Lower leg skin (tissue), 4 donors: ENCODE results near the gene SNRNP40. TPM values are rescaled to one million over a fixed set of nuclear protein-coding genes. Genes with fewer than 3 reads are reported as not detected.

Experiments used
- DNase-seq, 2 donors: peaks; one replicate each; pipeline ENCODE4 v3.0.0-alpha.2; 2019; ENCODE audit warnings: low spot score in 2 of 2
- H3K4me3 ChIP-seq: fragments of 200-600 bp; sonication (generic); 2 replicates; pipeline ENCODE4 v1.5.1; 2017; ENCODE audit warnings: mild to moderate bottlenecking, low read depth; ENCODE audit not compliant: poor library complexity, severe bottlenecking
- POLR2A ChIP-seq, 2 donors: fragments of 450-650 bp; IDR thresholded peaks; one replicate each; pipeline ENCODE4 v1.6.1; 2016 to 2017; ENCODE audit warnings: antibody characterized with exemption in 2 of 2, mild to moderate bottlenecking in 1 of 2, moderate library complexity in 1 of 2
- WGBS, 2 donors: methylation state at CpG; one replicate each; pipeline ENCODE4 v1.1.5; 2018; 5-methylcytosine and 5-hydroxymethylcytosine counted together
- intact Hi-C: fragments of 100-400 bp; cut with DNase I; formaldehyde crosslinking; loops from one replicate; pipeline ENCODE4 v1.15.0; 2023; ENCODE audit warnings: low total_unique reads
- total RNA-seq, 4 donors: library from RNA; depleted of rRNA; stranded (reverse); fragments of >200 nt; gene quantifications; one replicate each; pipeline ENCODE4 v1.1.0, GENCODE V29; 2016
- TF ChIP-seq, protein P1 (sequence below), 3 donors: fragments of 450-650 bp; IDR thresholded peaks; one replicate each; pipeline ENCODE4 v1.5.1; 2016; ENCODE audit warnings: antibody characterized with exemption in 3 of 3, mild to moderate bottlenecking in 3 of 3, moderate library complexity in 2 of 3

The SNRNP40 gene
- total RNA-seq, 4 donors from 2014 or later = 24.4 to 57.7 (median 37.0) TPM

DNA sequence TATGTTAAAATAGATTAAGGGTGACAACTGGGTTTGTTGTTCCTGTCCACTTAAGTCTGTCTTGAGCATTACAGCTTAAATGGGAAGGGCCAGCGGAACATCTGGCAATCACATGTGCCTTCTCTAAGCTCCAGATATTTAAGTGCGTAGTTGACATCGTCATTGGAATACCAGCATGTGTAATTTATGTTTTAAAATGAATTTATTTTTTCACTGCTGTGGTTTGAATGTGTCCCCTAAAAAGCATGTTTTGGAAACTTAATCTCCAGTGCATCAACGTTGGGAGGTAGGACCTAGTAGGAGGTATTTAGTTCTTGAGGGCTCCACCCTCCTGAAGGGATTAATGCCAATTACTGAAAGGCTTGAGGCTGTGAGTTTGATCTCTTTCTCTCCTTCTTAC lies 13.6 kb upstream of the SNRNP40 start:
- DNase-seq = no peak
- TF ChIP-seq POLR2A (IDR thresholded peaks at IDR 0.05) = no peak
- TF ChIP-seq, protein P1, sequence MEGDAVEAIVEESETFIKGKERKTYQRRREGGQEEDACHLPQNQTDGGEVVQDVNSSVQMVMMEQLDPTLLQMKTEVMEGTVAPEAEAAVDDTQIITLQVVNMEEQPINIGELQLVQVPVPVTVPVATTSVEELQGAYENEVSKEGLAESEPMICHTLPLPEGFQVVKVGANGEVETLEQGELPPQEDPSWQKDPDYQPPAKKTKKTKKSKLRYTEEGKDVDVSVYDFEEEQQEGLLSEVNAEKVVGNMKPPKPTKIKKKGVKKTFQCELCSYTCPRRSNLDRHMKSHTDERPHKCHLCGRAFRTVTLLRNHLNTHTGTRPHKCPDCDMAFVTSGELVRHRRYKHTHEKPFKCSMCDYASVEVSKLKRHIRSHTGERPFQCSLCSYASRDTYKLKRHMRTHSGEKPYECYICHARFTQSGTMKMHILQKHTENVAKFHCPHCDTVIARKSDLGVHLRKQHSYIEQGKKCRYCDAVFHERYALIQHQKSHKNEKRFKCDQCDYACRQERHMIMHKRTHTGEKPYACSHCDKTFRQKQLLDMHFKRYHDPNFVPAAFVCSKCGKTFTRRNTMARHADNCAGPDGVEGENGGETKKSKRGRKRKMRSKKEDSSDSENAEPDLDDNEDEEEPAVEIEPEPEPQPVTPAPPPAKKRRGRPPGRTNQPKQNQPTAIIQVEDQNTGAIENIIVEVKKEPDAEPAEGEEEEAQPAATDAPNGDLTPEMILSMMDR (IDR thresholded peaks at IDR 0.05) = no peak
- 56 to 67% methylated on average over 4 of the region's 4 CpGs for WGBS, 2 donors
- H3K4me3 ChIP-seq = no peak overlapping the region
- intact Hi-C loops = no loop called here

DNA sequence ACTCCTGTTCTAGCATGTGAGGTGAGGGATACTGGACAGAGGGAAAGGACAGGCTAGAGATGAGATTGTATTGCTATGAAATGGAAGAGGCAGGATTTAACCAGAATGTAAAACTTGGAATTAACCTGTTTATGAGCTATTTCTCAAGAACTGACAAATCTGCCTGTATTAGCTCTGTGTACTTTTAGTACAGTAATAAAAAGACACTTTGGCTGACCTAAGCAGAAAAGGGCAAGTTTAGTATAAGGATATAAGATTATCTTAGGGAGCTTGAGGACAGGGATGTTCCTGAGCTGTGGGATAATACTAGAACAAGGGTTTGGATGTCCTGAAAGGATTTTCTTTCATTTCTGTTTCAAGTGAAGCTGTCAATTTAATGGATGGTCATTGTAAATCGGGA lies 11.4 kb upstream of the SNRNP40 start:
- TF ChIP-seq, protein P1 (IDR thresholded peaks at IDR 0.05) = no peak
- WGBS, 2 donors = 26 to 81% methylated on average over 1 of the region's 1 CpG
- no peak overlapping the region for H3K4me3 ChIP-seq
- DNase-seq = no peak
- intact Hi-C loops = no loop called here

DNA sequence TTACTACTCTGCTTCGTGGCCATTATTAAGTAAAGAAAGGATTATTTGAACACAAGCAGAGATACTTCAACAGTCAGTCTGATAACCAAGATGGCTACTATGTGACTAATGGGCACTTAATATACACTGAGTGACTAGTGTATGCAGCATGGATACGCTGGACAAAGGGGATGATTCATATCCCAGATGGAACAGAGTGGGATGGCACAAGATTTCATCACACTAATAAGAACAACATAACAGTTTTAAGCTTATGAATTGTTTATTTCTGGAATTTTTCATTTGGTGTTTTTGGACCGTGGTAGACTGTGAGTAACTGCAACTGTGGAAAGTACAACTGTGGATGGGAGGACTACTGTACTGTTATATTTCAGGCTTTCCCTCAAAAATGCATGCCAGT lies 9.7 kb upstream of the SNRNP40 start:
- intact Hi-C loops = no loop called here
- DNase-seq = no peak
- no peak overlapping the region for H3K4me3 ChIP-seq
- TF ChIP-seq, protein P1 (IDR thresholded peaks at IDR 0.05) = no peak
- TF ChIP-seq POLR2A (IDR thresholded peaks at IDR 0.05) = no peak
- WGBS, 2 donors = 73 to 77% methylated on average over 3 of the region's 3 CpGs

DNA sequence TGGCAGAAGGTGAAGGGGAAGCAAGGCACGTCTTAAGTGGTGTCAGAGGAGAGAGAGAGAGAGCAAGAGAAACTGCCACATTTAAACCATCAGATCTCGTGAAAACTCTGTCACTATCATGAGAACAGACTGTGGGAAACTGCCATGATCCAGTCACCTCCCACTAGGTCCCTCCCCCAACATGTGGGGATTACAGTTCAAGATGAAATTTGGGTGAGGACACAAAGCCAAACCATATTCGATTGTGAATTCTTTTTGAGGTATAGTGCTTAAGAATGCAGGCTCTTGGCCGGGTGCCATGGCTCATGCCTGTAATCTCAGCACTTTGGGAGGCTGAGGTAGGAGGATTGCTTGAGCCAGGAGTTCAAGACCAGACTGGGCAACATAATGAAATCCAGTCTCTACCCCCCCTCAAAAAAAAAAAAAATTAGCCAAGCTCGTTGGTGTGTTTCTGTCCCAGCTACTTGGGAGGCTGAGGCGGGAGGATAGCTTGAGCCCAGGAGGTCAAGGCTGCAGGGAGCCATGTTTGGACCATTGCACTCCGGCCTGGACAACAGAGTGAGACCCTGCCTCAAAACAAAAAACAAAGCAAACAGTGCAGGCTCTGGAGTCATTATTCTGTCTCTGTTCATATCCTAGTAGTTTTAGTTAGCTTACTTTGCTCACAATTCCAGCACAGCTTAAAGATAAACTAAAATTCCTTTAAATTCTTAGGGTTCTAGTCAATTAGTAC lies 6.3 kb upstream of the SNRNP40 start:
- no peak for DNase-seq
- 82% methylated on average over 7 of the region's 7 CpGs for WGBS, 2 donors
- intact Hi-C loops = no loop called here
- no peak for TF ChIP-seq POLR2A (IDR thresholded peaks at IDR 0.05)
- TF ChIP-seq, protein P1 (IDR thresholded peaks at IDR 0.05) = no peak
- H3K4me3 ChIP-seq = no peak overlapping the region

DNA sequence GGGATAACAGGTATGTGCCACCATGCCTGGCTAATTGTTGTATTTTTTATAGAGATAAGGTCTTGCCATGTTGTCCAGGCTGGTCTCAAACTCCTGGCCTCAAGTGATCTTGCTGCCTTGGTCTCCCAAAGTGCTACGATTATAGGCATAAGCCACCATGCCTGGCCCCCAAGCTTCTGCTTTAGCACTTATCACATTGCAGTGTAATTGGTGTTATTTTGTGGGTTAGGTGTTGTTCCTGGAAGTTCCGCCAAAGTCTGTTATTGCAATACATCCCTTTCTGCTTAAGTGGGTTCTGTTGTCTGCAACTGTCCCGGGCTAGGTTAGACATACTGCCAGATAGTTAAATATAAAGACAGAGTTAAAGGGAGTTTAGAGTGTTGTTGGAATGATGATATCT lies 3.6 kb upstream of the SNRNP40 start:
- TF ChIP-seq, protein P1 (IDR thresholded peaks at IDR 0.05) = no peak
- TF ChIP-seq POLR2A (IDR thresholded peaks at IDR 0.05) = no peak
- no peak for DNase-seq
- no peak overlapping the region for H3K4me3 ChIP-seq
- 89 to 92% methylated on average over 3 of the region's 3 CpGs for WGBS, 2 donors
- intact Hi-C loops = no loop called here

DNA sequence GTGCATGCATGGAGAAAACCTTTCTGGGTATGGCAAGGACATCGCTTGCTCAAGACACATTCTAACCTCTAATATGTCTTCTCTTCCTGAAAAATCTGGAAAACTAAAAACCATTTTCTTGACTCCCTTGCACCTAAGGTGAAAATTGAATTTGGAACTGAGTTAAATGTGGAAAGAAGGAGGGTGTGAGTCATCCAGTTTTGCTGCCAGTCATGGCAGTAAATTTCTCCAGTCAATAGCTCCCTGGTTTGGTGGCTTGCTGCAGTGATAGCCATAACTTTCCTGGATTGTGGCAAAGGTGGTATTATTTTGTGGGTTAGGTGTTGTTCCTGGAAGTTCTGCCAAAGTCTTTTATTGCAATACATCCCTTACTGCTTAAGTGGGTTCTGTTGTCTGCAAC lies 2.8 kb upstream of the SNRNP40 start:
- H3K4me3 ChIP-seq = no peak overlapping the region
- no peak for DNase-seq
- no peak for TF ChIP-seq POLR2A (IDR thresholded peaks at IDR 0.05)
- TF ChIP-seq, protein P1 (IDR thresholded peaks at IDR 0.05) = no peak
- intact Hi-C loops = no loop called here
- WGBS, 2 donors = 90 to 95% methylated on average over 1 of the region's 1 CpG
